GM23248 (cell line): ENCODE measurements around the gene ENG. TPM values are rescaled to one million over a fixed set of nuclear protein-coding genes. Genes with fewer than 3 reads are reported as not detected.

ENCODE experiments used
- DNase-seq: peaks from one replicate; pipeline ENCODE4 v3.0.0-alpha.2; 2015
- H2AFZ ChIP-seq: fragments of 200-600 bp; sonication (generic); 2 replicates; pipeline ENCODE4 v1.6.1; 2016; ENCODE audit warnings: antibody characterized with exemption
- H3F3A ChIP-seq: fragments of 200-600 bp; sonication (generic); 2 replicates; pipeline ENCODE4 v1.6.1; 2016; ENCODE audit warnings: mild to moderate bottlenecking, antibody characterized with exemption, mixed run types; ENCODE audit not compliant: insufficient read depth
- H3K27ac ChIP-seq: fragments of 200-600 bp; sonication (generic); 2 replicates; pipeline ENCODE4 v1.5.1; 2016; ENCODE audit warnings: mild to moderate bottlenecking
- H3K27me3 ChIP-seq: fragments of 200-600 bp; sonication (generic); replicated peaks from 2 replicates; pipeline ENCODE4 v1.6.1; 2016; ENCODE audit warnings: mild to moderate bottlenecking; ENCODE audit not compliant: insufficient read depth
- H3K36me3 ChIP-seq: fragments of 200-600 bp; sonication (generic); 2 replicates; pipeline ENCODE4 v1.6.1; 2016; ENCODE audit warnings: low read depth, mild to moderate bottlenecking
- H3K4me1 ChIP-seq: fragments of 200-600 bp; sonication (generic); 2 replicates; pipeline ENCODE4 v1.6.1; 2016; ENCODE audit warnings: mild to moderate bottlenecking; ENCODE audit not compliant: insufficient read depth
- H3K4me2 ChIP-seq: fragments of 200-600 bp; sonication (generic); one replicate; pipeline ENCODE4 v1.6.1; 2016; ENCODE audit warnings: mild to moderate bottlenecking; ENCODE audit not compliant: unreplicated experiment
- H3K4me3 ChIP-seq: fragments of 200-600 bp; sonication (generic); 2 replicates; pipeline ENCODE4 v1.5.1; 2016; ENCODE audit warnings: mild to moderate bottlenecking
- H3K79me2 ChIP-seq: fragments of 200-600 bp; sonication (generic); 2 replicates; pipeline ENCODE4 v1.6.1; 2016; ENCODE audit warnings: mild to moderate bottlenecking; ENCODE audit not compliant: insufficient read depth
- H3K9ac ChIP-seq: fragments of 200-600 bp; sonication (generic); 2 replicates; pipeline ENCODE4 v1.6.1; 2016; ENCODE audit warnings: mild to moderate bottlenecking
- H3K9me2 ChIP-seq: fragments of 200-600 bp; sonication (generic); 2 replicates; pipeline ENCODE4 v1.6.1; 2016; ENCODE audit warnings: mixed run types, mild to moderate bottlenecking, moderate library complexity; ENCODE audit not compliant: insufficient read depth
- H3K9me3 ChIP-seq: fragments of 200-600 bp; sonication (generic); one replicate; pipeline ENCODE4 v1.6.1; 2017; ENCODE audit warnings: low read depth
- H4K20me1 ChIP-seq: fragments of 200-600 bp; sonication (generic); 2 replicates; pipeline ENCODE4 v1.6.0; 2016; ENCODE audit not compliant: insufficient read depth
- EZH2 ChIP-seq: fragments of 200-600 bp; sonication (generic); IDR thresholded peaks from 2 replicates; pipeline ENCODE4 v1.6.1; 2018; ENCODE audit warnings: antibody characterized with exemption, mild to moderate bottlenecking; ENCODE audit not compliant: insufficient read depth, poor library complexity, severe bottlenecking
- EZH2phosphoT487 ChIP-seq: fragments of 200-600 bp; sonication (generic); IDR thresholded peaks from 2 replicates; pipeline ENCODE4 v1.6.1; 2018; ENCODE audit warnings: antibody characterized with exemption, moderate library complexity, mild to moderate bottlenecking, low read depth; ENCODE audit not compliant: insufficient read depth
- WGBS, 2 experiments: methylation state at CpG; one replicate each; pipeline ENCODE4 v1.1.6; 2015 to 2017; ENCODE audit warnings: low lambda C conversion rate in 2 of 2, low coverage in 1 of 2; ENCODE audit errors: missing lambda C conversion rate in 2 of 2; 5-methylcytosine and 5-hydroxymethylcytosine counted together
- in situ Hi-C: fragments of 300-500 bp; cut with MboI; formaldehyde crosslinking; loops from 2 replicates; pipeline ENCODE4 v1.15.0; 2020
- polyA plus RNA-seq: library from polyadenylated mRNA; unstranded; fragments of >200 nt; fragmentation: Nextera tagmentation; extraction: Ambion mirVana; gene quantifications from 2 replicates; pipeline ENCODE4 v1.2.1, GENCODE V29; 2016
- total RNA-seq: library from RNA; depleted of rRNA; stranded (reverse); fragments of >200 nt; shearing (Covaris generic); gene quantifications from 2 replicates; pipeline ENCODE4 v1.2.3, GENCODE V29; 2014

The ENG gene
- total and polyA plus RNA-seq, 2 experiments from 2014 or later = 54.5 to 226 TPM

DNA sequence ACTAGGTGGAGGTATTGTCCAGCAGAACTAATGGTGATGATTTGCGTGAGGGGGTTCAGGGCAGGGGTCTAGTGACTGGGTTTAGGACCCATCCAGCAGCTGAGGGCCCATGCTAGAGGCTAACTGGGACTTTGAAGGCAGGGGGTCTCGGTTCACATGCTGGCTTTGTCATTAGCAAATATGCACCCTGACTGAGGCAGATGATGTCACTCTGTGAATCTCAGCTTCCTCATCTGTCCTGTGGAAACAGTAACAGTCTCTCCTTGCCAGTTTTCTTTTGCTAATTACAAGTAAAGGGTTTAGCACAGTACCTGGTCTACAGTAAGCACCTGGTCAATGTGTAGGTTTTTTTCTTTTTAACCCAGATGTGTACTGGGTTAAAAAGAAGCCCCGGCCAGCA, 81.2 kb downstream of the ENG start:
- no peaks in the 10 kb centered on the region for H3K9me3 ChIP-seq
- DNase-seq = no peak
- H2AFZ ChIP-seq = no peak overlapping the region
- 0 out of 2 replicates have a peak, but pooled peaks cover 3% of the 10 kb centered on the region for H3F3A ChIP-seq
- no peaks in the 10 kb centered on the region for H3K79me2 ChIP-seq
- no peak overlapping the region for H3K4me3 ChIP-seq
- TF ChIP-seq EZH2 = no peak
- TF ChIP-seq EZH2phosphoT487 = no peak
- H4K20me1 ChIP-seq = no peaks in the 10 kb centered on the region
- no peaks in the 10 kb centered on the region for H3K36me3 ChIP-seq
- WGBS, 2 experiments = 67 to 72% methylated on average over 3 of the region's 3 CpGs
- no peaks in the 10 kb centered on the region for H3K9me2 ChIP-seq
- 0 out of 2 replicates have a peak, but pooled peaks cover 4% of the 10 kb centered on the region for H3K4me1 ChIP-seq
- no peak overlapping the region for H3K27ac ChIP-seq
- H3K4me2 ChIP-seq = no peak overlapping the region
- no peak overlapping the region for H3K9ac ChIP-seq
- H3K27me3 ChIP-seq = no peaks in the 10 kb centered on the region
- in situ Hi-C loops = no loop called here

DNA sequence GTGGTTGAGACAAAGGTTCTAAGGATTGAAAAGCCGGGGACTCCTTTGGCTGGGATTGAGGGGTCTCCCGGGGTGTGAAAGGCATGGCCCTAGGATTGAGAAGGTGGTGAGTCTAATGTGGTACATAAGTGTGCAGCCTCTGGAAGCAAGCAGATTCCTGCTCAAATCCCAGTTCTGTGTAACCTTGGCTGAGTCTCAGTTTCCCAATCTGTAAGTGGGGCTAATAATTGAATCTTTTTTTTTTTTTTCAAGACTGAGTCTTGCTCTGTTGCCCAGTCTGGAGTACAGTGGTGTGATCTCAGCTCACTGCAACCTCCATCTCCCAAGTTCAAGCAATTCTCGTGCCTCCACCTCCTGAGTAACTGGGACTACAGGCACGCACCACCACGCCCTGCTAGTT, 81.9 kb downstream of the ENG start:
- 75 to 78% methylated on average over 5 of the region's 5 CpGs for WGBS, 2 experiments
- H3K4me1 ChIP-seq = 0 out of 2 replicates have a peak, but pooled peaks cover 4% of the 10 kb centered on the region
- no peak for DNase-seq
- in situ Hi-C loops = no loop called here
- H3K9ac ChIP-seq = no peak overlapping the region
- no peaks in the 10 kb centered on the region for H3K79me2 ChIP-seq
- H3K36me3 ChIP-seq = no peaks in the 10 kb centered on the region
- TF ChIP-seq EZH2phosphoT487 = no peak
- TF ChIP-seq EZH2 = no peak
- H3K4me3 ChIP-seq = no peak overlapping the region
- H3F3A ChIP-seq = 0 out of 2 replicates have a peak, but pooled peaks cover 3% of the 10 kb centered on the region
- no peaks in the 10 kb centered on the region for H4K20me1 ChIP-seq
- H3K27ac ChIP-seq = no peak overlapping the region
- H3K27me3 ChIP-seq = no peaks in the 10 kb centered on the region
- H3K9me3 ChIP-seq = no peaks in the 10 kb centered on the region
- no peaks in the 10 kb centered on the region for H3K9me2 ChIP-seq
- no peak overlapping the region for H2AFZ ChIP-seq
- no peak overlapping the region for H3K4me2 ChIP-seq

DNA sequence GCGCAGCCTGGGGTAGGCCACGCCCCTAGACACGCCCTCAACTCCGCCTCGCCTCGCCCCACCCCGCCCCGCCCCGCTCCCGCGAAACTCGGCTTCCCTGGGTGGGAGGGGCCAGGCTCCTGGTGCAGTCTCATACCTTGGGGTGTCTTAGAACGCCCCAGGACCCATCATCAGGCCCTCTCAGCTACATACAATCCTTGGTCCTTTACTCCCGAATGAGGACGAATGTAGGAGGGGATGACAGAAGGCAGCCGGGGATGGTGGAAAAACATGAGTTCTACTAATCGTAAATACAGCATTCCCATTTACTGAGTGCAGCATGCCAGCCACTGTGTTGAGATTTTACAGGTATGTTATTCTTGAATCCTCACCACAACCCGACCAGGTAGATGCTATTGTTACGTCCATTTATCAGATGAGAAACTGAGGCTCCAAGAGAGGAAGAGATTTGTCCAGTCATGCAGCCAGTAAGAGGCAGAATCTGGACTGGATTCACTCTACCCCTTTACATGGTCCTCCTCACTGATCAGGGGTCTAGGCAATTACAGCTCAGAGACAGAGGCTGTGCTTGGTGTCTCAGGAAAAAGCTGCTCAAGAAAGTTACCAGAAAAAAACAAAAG, 82.8 kb downstream of the ENG start:
- Histone ChIP-seq H4K20me1 (no peaks in the 10 kb centered on the region), H3F3A (0 out of 2 replicates have a peak, but pooled peaks cover 3% of the 10 kb centered on the region), H3K9ac (no peak overlapping the region), H3K9me3 (no peaks in the 10 kb centered on the region), H3K9me2 (no peaks in the 10 kb centered on the region), H3K27ac (no peak overlapping the region), H3K79me2 (no peaks in the 10 kb centered on the region), H3K27me3 (no peaks in the 10 kb centered on the region), H3K4me3 (peak overlapping the region; percentile 69), H3K36me3 (no peaks in the 10 kb centered on the region), H2AFZ (peak overlapping the region; percentile 37; the same call in 1 of the 2 replicates), H3K4me1 (0 out of 2 replicates have a peak, but pooled peaks cover 4% of the 10 kb centered on the region), H3K4me2 (no peak overlapping the region)
- TF ChIP-seq EZH2phosphoT487 = no peak
- no peak for TF ChIP-seq EZH2
- 7 to 10% methylated on average over 9 to 18 of the region's 19 CpGs for WGBS, 2 experiments
- in situ Hi-C loops = no loop called here
- no peak for DNase-seq

DNA sequence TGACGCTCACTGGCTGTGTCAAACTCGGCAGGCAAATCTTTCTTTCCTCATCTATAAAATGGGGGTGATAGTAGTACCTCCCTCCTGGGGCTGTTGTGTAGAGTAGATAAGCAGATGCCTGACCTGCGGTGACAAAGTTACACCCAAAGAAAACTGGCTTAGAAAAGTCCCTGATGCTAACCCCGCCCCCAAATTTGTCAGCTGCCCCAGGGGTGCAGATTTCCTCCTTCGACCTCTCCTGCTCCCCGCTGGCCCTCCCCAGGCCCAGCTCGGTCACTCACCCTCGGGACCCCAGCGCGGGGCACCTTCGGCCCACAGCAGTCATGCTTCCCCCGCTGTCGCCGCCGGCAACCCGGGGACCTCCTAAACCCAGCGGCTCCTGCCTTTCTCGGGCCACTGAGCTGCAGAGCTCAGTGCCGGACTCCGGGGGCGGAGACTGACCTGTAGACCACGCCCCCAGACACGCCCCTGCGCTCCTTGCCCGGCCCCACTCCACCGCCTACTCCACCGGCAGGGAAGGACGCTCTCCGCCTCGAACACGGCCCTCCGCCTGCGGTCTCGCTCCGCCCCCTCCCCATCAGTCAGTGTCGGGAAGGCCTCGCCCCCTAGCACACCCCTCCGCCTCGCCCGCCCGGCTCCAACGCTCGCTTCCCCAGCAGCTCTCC, 83.4 kb downstream of the ENG start:
- H3K27me3 ChIP-seq = no peaks in the 10 kb centered on the region
- TF ChIP-seq EZH2phosphoT487 = no peak
- TF ChIP-seq EZH2 = no peak
- in situ Hi-C loops = no loop called here
- H3K4me1 ChIP-seq = 0 out of 2 replicates have a peak, but pooled peaks cover 4% of the 10 kb centered on the region
- 0 out of 2 replicates have a peak, but pooled peaks cover 3% of the 10 kb centered on the region for H3F3A ChIP-seq
- H2AFZ ChIP-seq = peak overlapping the region; percentile 75
- no peak overlapping the region for H3K9ac ChIP-seq
- DNase-seq = peak; percentile 96
- H4K20me1 ChIP-seq = no peaks in the 10 kb centered on the region
- no peaks in the 10 kb centered on the region for H3K36me3 ChIP-seq
- no peaks in the 10 kb centered on the region for H3K9me3 ChIP-seq
- H3K9me2 ChIP-seq = no peaks in the 10 kb centered on the region
- WGBS, 2 experiments = 13 to 18% methylated on average over 34 to 39 of the region's 43 CpGs
- H3K27ac ChIP-seq = no peak overlapping the region
- H3K79me2 ChIP-seq = no peaks in the 10 kb centered on the region
- H3K4me3 ChIP-seq = peak overlapping the region; percentile 69
- H3K4me2 ChIP-seq = peak overlapping the region; percentile 87
